IMR-90 (cell line): ENCODE measurements around the gene RTP5.

ENCODE experiments used
- CTCF ChIP-seq: conservative IDR thresholded peaks from 2 replicates; pipeline ENCODE4 v1.5.1; 2012; ENCODE audit warnings: mild to moderate bottlenecking, low read depth, low read length, improper control_type of control experiment
- ELK1 ChIP-seq: fragments of 150-350 bp; IDR thresholded peaks from 2 replicates; pipeline ENCODE4 v1.6.1; 2016; ENCODE audit warnings: low read depth, mild to moderate bottlenecking, low read length, moderate library complexity, borderline replicate concordance
- MAFK ChIP-seq: IDR thresholded peaks from 2 replicates; pipeline ENCODE4 v1.6.1; 2012; ENCODE audit warnings: low read depth, low read length, improper control_type of control experiment
- MXI1 ChIP-seq: IDR thresholded peaks from 2 replicates; pipeline ENCODE4 v1.6.1; 2012; ENCODE audit warnings: low read depth, mild to moderate bottlenecking, low read length, moderate library complexity, borderline replicate concordance
- POLR2A ChIP-seq: IDR thresholded peaks from 2 replicates; pipeline ENCODE4 v1.6.1; 2012; ENCODE audit warnings: mild to moderate bottlenecking, low read depth, low read length
- RFX5 ChIP-seq: IDR thresholded peaks from 2 replicates; pipeline ENCODE4 v1.8.0; 2012; ENCODE audit warnings: low read depth, mild to moderate bottlenecking, low read length, moderate library complexity

- no peak for TF ChIP-seq RFX5
- no peak for TF ChIP-seq MXI1
- TF ChIP-seq CTCF: no peak
- TF ChIP-seq ELK1: no peak
- no peak for TF ChIP-seq MAFK
- no peak for TF ChIP-seq POLR2A
Observed at GRCh38 chr2:241903121-241904010, 33.8 kb downstream of the RTP5 start.
